A549 treated with CORT108297 at 1 μM for 4 hours (cell line): ENCODE data around the gene ATP5F1D. TPM values are rescaled to one million over a fixed set of nuclear protein-coding genes. Genes with fewer than 3 reads are reported as not detected.

Experiments
- total RNA-seq: library from RNA; stranded (reverse); fragments of 200-300 nt; extraction: Qiagen RNA extraction; gene quantifications from 5 replicates; pipeline ENCODE4 v1.2.3, GENCODE V29; 2022

The ATP5F1D gene
- 80.9 to 184 TPM (median 172 TPM) in 5 replicates for total RNA-seq

DNA sequence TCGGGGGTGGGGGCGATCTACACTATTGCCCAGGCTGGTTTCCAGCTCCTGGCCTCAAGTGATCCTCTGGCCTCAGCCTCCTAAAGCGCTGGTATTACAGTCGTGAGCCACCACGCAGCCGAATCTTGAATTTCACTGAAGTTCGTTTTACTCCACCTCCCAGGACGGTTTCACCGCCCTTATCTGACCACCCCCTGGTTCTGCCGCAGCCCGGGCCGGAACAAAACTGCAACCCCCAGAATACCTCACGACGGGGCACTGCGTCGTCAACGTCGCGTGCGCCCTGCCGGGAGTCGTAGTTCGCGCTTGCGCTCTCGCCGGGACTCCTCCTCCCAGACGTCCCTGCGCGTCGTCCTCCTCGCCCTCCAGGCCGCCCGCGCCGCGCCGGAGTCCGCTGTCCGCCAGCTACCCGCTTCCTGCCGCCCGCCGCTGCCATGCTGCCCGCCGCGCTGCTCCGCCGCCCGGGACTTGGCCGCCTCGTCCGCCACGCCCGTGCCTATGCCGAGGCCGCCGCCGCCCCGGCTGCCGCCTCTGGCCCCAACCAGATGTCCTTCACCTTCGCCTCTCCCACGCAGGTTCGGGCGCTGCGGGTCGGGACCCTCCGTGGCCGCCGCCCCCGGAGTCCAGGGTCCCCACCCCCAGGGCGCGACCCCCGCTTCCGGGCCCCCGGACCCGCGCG lies at the start of gene ATP5F1D:
Gene ATP5F1D, plus strand, starts transcription at position 335 of the 679 bp plus-strand sequence. Its CDS starts 100 bp downstream, at position 435.

DNA sequence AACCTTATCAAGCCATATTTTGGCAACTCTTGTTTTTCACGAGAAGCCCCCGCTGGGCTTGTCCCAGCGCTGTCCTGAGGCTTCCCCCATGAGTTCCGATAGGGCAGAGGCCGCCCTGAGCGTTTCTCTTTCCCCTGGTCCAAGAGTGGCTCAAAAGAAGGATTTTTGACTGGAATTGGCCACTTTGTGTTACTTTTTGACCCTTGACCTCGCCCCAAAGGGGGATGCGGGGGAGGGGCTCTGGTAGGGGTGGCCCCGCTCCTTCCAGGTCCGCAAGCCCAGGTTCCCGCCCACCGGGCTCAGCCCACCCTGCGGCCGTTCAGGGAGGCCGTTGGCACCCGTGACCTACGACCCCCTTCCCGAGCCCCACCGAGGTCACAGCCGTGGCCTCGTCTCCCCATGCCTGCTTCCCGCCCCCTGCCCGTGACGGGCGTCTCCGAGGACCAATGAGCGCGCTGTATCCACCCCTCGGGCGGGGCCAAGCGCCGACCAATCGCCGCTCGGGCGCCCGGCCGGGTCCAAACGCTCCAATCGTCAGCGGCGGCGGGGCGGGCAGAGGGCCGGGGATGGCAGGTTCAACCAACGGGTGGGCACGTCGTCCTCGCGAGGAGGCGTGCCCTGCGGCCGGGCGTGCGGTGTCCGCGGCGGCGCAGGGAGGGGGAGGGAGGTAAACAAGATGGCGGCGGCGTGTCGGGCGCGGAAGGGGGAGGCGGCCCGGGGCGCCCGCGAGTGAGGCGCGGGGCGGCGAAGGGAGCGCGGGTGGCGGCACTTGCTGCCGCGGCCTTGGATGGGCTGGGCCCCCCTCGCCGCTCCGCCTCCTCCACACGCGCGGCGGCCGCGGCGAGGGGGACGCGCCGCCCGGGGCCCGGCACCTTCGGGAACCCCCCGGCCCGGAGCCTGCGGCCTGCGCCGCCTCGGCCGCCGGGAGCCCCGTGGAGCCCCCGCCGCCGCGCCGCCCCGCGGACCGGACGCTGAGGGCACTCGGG lies 36.1 kb upstream of the ATP5F1D start, which contains the start of gene STK11:
Gene STK11, plus strand, starts transcription at position 665 of the 986 bp plus-strand sequence. CDS start 1,136 bp downstream, outside the sequence.

DNA sequence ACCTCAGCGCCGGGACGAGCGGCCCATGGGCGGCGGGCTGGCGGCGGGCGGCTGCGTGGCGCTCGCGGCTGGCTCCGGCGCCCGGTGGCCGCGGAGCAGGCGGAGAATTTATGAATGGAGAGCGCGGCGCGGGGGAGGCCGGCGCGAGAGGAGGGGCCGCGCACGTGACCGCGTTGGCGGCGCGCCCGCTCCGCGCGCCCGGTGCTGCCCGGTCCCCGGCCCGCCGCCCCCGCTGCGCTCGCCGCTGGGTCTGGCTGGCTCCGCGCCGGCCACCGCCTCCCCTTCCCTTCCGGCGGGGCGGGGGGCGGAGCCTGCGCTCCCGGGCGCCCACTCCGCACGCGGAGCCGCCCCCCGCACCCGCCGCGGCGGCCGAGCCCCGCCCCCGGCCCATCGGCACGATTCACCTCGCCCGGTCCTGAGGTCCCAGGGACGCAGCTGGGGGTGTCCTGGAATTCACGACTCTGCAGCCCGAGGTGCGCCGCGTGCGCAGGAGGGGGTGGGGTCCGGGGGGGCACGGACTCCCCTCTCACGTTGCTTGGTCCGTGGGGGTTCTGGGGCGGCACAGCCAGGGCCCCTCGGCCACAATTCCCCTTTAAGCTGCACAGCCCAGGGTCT lies 3.7 kb upstream of the ATP5F1D start, which contains the start of gene CBARP:
Gene CBARP, minus strand, starts transcription at position 252 of the 615 bp plus-strand sequence. CDS start 1,905 bp downstream, outside the sequence.

DNA sequence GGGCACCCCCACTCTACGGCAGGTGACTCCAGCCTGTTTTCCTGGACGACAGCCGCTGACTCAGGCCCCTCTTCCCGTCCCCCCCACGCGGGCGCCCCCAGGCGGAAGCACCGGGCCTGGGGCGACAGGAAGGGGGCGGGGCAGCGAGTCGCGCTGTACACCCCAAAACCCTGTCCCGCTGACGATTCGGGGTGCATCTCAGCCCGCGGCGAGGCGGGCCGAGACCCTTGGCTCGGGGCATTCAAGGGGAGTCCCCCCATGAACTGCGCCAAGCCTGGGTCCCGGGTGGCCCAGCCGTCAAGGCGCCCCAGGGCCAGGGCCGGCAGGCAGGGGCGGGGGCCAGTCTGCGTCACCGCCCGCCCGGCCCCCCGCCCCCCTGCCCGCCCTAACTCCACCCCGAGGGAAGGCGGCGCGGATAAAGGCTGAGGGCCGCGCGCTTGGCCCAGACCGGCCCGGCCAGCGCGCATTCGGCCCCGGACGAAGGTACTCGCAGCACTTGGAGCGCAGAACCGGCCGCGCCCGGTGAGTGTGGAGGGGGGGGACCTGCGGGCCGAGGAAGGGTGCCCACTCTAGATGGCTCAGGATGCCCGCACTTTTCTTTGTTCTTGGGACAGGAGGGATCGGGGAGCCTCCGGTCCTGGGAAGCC lies 6.7 kb downstream of the ATP5F1D start, which contains the start of gene MIDN:
Gene MIDN, plus strand, starts transcription at position 445 of the 647 bp plus-strand sequence. CDS start 1,714 bp downstream, outside the sequence.

DNA sequence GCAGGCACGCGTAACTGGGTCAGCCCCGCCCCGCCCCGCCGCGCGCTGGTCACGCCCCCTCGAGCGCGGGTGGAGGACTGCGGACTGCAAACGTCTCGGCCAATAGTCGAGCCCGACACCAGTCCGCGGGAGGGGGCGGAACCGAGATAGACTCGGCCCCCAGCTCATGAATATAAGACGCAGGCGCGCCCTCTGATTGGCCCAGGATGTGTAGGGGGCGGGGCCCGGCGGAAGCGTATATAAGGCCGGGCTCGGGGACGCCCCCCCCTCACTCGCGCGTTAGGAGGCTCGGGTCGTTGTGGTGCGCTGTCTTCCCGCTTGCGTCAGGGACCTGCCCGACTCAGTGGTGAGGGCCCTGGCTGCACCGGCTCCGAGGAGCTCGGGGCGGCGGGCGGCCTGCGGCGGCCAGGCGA lies 27.5 kb downstream of the ATP5F1D start, which contains the start of gene CIRBP:
Gene CIRBP, plus strand, starts transcription at position 268 of the 413 bp plus-strand sequence. CDS start 1,602 bp downstream, outside the sequence.

DNA sequence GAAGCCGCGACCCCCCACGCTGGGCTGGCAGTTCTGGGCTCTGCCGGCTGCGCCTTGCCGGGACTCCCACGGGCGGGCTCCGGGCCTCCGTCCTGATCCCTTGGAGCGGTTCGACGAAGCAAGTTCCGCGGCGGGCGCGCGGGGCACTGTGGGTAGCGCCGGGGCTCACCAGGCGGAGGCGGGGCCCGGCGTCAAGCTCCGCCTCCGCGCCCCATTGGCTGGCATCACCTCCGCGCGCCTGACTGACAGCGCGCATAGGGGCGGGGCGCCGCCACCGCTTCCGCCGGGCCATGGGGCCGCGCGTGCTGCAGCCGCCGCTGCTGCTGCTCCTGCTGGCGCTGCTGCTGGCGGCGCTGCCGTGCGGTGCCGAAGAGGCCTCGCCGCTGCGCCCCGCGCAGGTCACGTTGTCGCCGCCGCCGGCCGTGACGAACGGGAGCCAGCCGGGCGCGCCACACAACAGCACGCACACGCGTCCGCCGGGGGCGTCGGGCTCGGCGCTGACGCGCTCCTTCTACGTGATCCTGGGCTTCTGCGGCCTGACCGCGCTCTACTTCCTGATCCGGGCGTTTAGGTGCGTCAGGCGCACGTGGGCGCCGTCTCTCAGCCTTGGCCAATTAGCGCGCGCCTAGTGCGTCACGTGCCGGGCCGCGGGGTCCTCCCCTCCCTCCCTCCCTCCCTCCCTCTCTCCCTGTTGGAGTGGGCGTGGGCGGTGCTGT lies 33.9 kb downstream of the ATP5F1D start, which contains the start of gene FAM174C:
Gene FAM174C, plus strand, starts transcription at position 271 of the 716 bp plus-strand sequence. Its CDS starts 20 bp downstream, at position 291.

DNA sequence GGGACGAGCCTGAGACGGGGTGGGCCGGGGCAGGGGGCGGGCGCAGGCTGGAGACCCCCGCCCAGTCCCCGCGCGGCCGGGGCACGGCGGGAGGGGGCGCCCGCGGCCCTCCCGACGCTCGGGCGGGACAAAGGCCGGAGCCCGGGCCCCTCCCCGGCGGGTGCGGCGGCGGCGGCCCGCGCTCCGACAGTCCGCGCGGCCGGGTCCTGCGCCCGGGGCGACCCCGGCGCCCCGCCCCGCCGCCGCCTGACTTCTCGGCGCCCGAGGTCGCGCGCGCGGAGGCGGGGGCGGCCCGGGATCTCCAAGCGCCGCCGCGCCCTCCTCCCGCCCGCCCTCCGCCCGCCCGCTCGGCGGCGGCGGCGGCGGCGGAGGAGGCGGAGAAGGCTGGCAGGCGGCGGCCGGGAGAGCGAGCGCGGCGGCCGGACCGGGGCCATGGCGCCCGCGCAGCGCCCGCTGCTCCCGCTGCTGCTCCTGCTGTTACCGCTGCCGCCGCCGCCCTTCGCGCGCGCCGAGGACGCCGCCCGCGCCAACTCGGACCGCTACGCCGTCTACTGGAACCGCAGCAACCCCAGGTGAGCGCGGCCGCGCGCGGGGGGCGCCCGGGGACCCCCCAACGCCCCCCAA lies 44.3 kb downstream of the ATP5F1D start, which contains the start of gene EFNA2:
Gene EFNA2, plus strand, starts transcription at position 137 of the 624 bp plus-strand sequence. Its CDS starts 296 bp downstream, at position 433.

Other genes starting within 250 kb of the ATP5F1D start
- 1.5 to 3.4 TPM (median 2.6 TPM) in 5 replicates for gene GRIN3B, start 241.3 kb upstream of the ATP5F1D start, total RNA-seq
- gene TMEM259, start 220.6 kb upstream of the ATP5F1D start, total RNA-seq = 64.9 to 127 TPM (median 121 TPM) in 5 replicates
- gene RNU6-2, start 220.2 kb upstream of the ATP5F1D start, total RNA-seq = not detected in 5 replicates
- 49.8 to 59.3 TPM (median 58.6 TPM) in 5 replicates for gene CNN2, start 215.1 kb upstream of the ATP5F1D start, total RNA-seq
- gene ABCA7, start 201.6 kb upstream of the ATP5F1D start, total RNA-seq = 7.2 to 11.6 TPM (median 10.6 TPM) in 5 replicates
- gene ARHGAP45, start 174.6 kb upstream of the ATP5F1D start, total RNA-seq = 1.7 to 2.7 TPM (median 2.6 TPM) in 5 replicates
- gene POLR2E, start 146.4 kb upstream of the ATP5F1D start, total RNA-seq = 187 to 252 TPM (median 237 TPM) in 5 replicates
- gene GPX4, start 137.8 kb upstream of the ATP5F1D start, total RNA-seq = 409 to 501 TPM (median 496 TPM) in 5 replicates
- 28.1 to 47.8 TPM (median 46.9 TPM) in 5 replicates for gene SBNO2, start 67.5 kb upstream of the ATP5F1D start, total RNA-seq
- gene STK11, start 36.0 kb upstream of the ATP5F1D start, total RNA-seq = 28.4 to 40.6 TPM (median 39.4 TPM) in 5 replicates
- gene CBARP, start 3.7 kb upstream of the ATP5F1D start, total RNA-seq = 2.3 to 4.9 TPM (median 4.5 TPM) in 5 replicates
- gene MIDN, start 6.8 kb downstream of the ATP5F1D start, total RNA-seq = 38.8 to 50.5 TPM (median 43.1 TPM) in 5 replicates
- gene CIRBP, start 27.6 kb downstream of the ATP5F1D start, total RNA-seq = 90.2 to 178 TPM (median 95.7 TPM) in 5 replicates
- 49.5 to 105 TPM (median 87.7 TPM) in 5 replicates for gene FAM174C, start 33.8 kb downstream of the ATP5F1D start, total RNA-seq
- 1.2 to 2.6 TPM (median 1.6 TPM) in 5 replicates for gene EFNA2, start 44.1 kb downstream of the ATP5F1D start, total RNA-seq
- gene NDUFS7, start 142.2 kb downstream of the ATP5F1D start, total RNA-seq = 76.1 to 82.1 TPM (median 79.3 TPM) in 5 replicates
- gene GAMT, start 159.8 kb downstream of the ATP5F1D start, total RNA-seq = 23.1 to 45.5 TPM (median 42.6 TPM) in 5 replicates
- gene DAZAP1, start 165.8 kb downstream of the ATP5F1D start, total RNA-seq = 77.6 to 108 TPM (median 102 TPM) in 5 replicates
- gene RPS15, start 196.6 kb downstream of the ATP5F1D start, total RNA-seq = 1,595 to 2,147 TPM (median 1,872 TPM) in 5 replicates
- 1.2 to 2.3 TPM (median 1.6 TPM) in 5 replicates for gene APC2, start 208.4 kb downstream of the ATP5F1D start, total RNA-seq
- gene C19orf25, start 237.5 kb downstream of the ATP5F1D start, total RNA-seq = 10.8 to 22.9 TPM (median 20.5 TPM) in 5 replicates
- 0.47 to 1.1 TPM (median 0.82 TPM) in 5 replicates for gene PCSK4, start 248.6 kb downstream of the ATP5F1D start, total RNA-seq
- 3.8 to 5.7 TPM (median 5.2 TPM) in 5 replicates for gene REEP6, start 249.4 kb downstream of the ATP5F1D start, total RNA-seq